ENCODE measurements around the gene KCND3.
"Not testable (repeated sequence)": the region's sequence is repeated elsewhere in the genome, so short reads cannot be mapped to it uniquely, and the experiment has no call there.

The KCND3 gene

DNA sequence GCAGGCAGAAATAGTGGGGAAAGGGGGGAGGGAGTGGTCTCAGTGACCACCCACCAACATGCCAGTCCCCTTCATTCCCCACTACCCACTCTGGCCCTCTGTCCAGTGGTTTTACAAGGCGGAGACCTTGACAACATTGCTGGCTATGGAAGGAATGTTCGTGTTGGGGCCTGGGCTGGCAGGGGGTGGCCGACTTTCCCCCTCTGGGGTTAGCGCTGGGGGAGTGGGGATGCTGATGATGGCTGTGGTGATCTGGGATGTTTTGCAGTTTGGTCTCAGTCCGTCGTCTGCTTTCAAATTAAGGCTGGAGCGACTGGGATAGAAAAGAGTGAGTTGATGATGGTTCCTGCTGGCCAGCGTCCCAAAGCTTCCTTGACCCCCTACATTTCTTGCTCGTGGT lies 213.5 kb downstream of the KCND3 start:
- DNase-seq = no peak

DNA sequence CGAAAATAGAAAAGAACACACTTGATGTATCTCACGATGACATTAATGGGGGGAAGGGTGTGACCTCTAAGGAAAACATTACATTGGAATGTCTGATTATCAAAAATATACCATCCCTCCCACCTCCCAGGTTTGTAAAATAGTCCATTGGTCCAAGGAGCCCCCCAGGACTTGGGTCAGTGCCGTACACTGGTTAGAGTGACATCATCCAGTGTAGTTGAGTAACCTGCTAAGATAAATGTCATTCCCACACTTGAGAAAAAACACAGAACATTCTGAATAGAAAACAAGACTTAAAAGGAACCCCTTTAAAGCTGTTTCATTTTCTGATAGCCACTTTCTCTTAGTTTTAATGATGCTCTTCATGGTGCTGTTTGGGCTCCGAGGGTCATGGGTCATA lies 218.6 kb downstream of the KCND3 start:
- DNase-seq = no peak

DNA sequence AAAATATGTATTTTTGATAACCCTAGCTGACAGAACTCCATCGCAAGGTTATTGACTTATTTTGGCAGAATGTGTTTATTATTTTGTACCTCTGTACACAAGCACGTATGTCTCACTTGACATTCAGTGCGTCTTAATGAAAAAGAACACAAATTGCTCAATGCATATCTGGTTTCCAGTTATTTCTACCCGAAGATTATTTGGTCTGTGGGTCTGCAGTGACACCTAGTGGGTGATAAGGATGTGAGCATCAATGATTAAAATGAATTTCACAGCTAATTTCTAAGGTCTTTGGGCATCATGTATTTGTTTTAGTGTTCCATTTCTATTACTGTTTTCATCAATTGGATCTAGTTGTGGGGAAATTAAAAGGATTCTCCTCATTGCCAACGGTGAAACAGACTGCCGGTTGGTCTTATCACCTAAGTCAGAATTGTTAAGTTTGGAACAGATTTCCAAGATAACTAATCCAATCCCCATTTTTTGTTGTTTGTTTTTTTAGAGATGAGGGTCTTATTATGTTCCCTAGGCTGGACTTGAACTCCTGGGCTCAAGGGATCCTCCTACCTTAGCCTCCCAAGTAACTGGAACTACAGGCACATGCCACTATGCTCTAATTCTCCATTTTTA lies 219.8 kb downstream of the KCND3 start:
- DNase-seq = peak in 2 of 14 donors; percentile 9 to 51

DNA sequence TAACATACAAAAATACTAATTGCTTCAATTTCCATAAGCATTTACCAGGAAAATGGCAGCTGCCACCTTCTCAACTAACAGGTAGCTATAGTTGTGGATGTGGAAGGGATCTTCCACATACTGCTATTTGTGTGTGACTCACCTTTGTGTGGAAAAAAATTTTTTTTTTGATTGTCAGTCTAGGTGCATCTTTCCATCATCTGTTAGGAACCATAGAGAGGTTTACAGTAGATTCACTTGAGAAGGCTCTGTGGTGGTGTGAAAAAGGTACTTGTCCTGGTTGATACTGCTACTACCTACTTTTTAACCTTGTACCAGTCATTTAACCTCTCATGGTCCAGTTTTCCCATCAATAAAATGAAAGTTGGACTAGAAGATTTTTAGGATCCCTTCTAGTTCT lies 220.8 kb downstream of the KCND3 start:
- DNase-seq = no peak

DNA sequence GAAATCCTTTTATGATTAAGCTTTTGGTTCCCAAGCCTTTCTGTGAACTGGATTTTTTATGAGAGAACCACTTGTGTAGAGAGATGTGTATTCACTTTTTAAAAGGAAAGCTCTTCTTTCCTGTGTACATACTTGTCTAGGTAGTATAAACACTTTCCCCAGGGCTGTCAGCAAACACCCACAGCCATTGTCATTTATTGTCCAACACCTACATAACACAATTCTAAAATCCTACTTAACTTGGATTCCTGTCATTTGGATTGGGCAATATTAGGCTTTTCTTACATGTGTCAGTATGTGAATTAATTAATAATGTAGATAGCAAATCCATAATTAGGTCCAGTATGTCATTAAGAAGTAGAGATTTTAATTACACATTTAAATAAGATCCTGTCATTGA lies 221.4 kb downstream of the KCND3 start:
- no peak for DNase-seq

DNA sequence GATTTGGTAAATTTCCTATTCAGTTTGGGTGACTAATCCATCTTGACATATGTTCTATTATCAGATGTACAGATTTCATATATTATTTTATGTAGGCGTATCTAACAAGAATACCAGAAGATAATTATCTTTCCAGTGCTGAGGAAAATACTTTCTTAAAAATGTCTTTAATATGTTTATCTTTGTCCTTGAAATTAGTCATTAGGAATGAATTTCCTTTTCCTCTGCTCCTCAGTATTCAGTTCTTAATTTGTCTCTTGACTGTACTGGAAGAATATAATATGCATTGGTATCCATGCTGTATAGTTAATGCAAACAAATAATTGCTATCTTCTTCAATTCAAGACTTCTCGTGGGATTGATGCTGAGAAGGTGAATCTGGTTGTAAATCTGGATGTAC lies 227.1 kb downstream of the KCND3 start:
- DNase-seq = no peak

DNA sequence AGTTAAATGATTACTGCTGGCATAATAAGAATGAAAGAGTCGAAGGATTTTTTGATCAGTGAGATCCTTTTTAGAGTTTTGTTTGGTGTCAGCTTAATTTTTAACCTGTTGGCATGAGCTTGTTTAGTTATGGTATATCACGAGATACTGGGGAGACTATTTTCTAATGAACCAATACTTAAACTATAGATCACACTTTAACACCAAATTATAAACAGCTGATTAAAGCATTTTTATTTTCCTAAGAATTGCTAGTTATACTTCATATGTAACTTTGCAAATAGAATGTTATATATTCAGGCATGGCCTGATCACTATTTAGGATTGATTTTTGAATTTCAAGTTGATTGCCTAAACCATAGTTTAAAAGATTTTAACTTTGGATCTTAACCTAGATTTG lies 227.8 kb downstream of the KCND3 start:
- no peak for DNase-seq

DNA sequence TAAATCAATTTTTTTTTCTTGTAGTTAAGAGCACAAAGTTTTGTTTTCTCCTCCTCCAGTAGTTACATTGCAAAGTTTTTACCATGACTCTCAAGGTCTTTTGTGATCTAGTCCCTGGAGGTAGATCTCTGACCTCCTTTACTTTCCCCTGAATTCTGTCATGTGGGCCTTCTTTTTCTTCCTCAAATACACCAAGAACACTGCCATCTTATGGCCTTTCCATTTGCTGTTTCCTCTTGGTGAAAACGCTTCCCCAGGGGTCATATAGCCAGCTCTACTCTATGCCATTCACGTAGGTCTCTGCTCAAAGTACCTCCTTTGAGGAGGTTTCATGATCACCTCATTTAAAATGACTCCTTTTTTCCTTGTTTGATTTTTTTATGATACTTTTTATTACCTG lies 231.1 kb downstream of the KCND3 start:
- DNase-seq = no peak

DNA sequence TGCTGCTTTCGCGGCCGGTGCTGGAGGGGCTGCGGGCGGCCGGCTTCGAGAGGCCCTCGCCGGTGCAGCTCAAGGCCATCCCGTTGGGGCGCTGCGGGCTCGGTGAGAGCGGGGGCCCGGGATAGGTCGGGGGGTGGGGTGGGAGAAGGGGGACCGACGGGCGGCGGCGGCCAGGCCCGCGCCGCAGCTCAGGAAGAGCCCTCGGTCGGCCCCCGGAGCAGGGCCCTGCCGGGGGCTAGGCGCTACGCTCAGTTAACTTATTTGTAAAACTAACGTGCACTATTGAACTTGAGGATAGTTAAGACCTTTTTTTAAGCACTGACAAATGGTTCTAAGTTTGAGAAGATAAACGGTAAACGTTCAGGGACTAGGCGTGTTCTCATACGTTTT lies 233.3 kb downstream of the KCND3 start:
- DNase-seq = no peak

DNA sequence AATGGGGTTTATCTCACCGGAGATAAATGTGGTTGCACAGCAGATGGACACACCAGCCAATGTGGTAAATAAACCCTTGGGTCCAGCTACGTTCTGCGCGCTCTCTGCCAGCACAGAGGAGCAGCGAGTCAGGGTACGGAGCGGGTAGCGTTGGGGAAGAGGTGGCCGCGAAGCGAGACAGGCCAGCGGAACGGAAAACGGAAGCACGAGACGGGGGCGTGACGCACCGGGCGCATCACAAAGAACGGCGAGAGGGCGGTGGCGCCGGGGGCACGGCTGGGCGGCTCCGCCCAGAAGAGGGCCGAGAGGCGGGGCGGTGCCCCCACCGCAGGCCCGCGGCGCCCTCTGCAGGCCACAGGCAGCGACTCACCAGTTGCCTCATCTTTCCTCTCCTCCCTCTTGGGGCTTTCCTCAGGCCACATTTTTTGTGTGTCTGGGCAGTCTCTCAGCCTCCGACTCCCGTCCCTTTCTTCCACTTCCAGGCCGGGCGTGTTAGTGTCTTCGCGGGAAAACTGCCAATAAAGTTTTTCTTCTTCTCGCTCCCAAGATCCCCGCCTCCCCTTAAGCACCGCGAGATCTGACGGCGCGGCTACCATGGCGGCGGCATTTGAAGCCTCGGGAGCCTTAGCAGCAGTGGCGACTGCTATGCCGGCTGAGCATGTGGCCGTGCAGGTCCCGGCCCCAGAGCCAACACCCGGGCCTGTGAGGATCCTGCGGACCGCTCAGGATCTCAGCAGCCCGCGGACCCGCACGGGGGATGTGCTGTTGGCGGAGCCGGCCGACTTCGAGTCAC lies 233.9 kb downstream of the KCND3 start, which contains the start of gene DDX20:
TSS of gene DDX20 (plus strand) at position 571 of the 793 bp plus-strand sequence. CDS start at position 595, 24 bp downstream.
- DNase-seq = peak; percentile 64 to 95 (median 86)

DNA sequence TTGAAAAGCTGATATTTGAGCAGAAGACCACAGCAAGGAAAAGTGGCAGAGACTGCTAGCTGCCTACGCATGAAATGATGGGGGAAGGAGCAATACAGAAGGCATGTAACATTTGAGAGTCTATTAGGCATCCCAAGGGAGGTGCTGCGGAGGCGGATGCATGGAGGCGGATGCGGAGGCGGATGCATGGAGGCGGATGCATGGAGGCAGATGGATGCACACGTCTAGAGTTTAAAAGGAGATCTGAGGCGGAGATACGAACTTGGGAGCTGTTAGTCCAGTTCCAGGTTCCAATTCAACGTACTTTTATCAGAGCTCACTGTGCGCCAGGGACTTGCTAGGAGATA lies 234.5 kb downstream of the KCND3 start:
- peak in 2 of 14 donors; percentile 59 to 67 for DNase-seq

DNA sequence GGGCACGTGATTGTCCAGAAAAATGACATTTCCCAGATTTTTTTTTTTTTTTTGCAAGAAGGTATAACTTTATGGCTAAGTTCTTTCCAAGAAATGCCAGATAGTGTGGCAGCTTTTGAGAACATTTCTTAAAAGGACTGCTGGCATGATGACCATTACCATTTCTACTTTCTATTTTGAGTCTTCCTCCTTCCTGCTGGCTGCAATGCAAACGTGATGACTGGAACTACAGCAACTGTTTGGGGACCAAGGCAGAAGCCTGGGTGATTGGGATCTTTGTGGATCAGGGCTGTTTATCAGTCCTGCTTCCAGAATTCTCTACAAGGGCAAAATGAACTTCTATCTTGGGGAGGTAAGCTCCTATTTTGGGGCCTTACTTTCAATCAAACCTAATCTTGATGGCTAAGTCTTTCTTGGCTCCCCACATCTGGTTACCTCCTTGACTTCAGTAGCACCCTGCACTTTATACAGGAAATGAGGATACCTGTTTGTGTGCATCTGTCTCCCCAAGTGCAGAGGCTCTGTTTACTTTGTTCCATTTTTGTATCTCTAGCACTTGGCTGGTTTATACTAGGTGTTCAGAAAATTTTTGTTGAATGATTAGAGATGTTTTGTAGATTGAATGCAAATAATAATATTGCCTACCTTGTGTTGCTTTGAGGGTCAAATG lies 237.4 kb downstream of the KCND3 start:
- no peak for DNase-seq

DNA sequence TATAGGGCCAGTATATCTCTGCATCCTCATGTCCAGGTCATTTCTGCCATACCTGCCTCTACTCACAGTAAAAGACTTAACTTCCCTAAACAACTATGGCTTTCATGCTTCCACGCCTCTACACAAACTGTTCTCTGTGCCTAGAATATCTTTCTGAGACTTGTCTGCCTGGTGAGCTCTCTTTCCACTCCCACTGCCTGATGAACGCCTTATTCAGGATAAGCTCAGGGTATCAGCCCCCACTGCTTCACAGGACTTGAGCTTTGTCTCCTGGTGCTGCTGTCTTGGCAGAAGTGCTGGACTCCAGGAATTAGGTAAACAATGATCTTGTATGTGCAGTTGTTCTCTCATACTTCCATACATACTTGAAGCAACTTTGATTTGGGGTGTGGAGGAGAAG lies 238.6 kb downstream of the KCND3 start:
- no peak for DNase-seq

DNA sequence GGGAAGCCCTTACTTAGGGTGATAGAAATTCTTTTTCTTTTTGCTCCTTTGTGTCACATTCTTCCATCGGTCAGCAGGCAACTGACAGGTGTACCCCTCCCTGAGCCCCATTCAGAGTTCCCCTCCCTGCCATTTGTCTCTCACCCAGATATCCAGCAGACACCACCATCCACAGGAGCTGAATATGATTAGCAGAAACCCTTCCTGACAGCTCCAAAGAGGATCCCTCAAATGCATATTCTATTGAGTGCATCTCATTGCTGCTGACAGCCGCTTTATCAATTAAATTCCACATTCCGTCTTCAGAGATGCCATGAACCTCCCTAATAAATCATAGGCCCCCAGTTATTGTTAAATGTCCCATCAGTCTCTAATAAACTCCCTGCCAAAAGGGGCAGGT lies 239.8 kb downstream of the KCND3 start:
- no peak for DNase-seq

DNA sequence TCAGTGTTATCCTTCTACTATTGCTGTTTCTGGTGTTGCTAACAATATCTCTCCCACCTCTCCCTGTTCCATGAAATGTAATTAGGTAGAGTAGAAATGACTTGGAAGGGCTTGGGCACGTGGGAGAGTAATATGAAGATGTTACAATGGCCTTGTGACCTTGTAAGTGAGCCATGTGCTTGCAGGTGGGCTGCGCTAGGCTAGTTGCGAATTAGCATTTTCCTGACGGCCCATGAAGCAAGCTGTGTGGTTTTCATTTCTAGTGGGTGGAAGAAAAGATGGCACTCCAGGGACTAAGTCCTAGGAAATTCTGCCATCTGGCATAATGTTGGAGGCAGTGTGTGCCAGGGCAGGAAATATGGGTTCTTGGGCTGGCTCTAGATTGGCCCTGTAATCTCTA lies 241.5 kb downstream of the KCND3 start:
- no peak for DNase-seq

DNA sequence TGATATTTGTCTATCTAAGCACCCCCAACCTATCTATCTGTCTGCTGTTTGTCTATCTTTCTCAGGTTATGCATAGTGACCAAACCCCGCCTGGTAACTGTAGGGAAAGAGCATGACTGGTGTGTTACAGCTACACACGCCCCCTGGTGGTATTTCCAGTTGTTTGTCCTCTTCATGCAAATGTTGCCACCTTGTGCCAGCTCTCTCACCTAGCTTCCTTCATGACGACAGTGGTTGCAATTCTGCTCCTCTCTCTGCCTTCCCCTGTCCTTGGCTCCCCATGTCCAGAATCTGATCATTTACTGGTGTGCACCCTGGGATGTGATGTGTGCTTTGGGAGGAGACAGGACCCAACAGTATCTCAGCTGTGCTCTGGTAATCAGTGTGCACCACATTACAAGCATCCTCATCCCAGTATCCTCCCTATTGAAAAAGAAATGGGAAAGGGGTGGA lies 242.2 kb downstream of the KCND3 start:
- DNase-seq = no peak

DNA sequence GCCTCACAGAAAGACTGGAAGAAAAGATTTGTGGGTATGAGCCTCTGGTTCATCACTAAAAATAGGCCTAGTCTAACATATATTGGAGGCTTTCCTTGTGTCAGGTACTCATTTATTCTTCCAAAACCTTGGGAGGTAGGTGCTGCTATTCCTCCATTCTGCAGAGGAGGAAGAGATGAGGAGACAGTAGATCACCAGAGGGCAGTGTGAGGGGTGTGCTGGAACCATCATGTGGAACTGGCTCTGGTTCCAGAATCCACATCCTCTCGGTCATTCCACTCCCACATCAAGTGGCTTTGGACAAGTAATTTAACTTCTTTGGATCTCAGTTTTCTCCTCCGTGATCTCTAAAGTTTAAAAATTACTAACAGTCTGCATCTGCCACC lies 242.9 kb downstream of the KCND3 start:
- no peak for DNase-seq

DNA sequence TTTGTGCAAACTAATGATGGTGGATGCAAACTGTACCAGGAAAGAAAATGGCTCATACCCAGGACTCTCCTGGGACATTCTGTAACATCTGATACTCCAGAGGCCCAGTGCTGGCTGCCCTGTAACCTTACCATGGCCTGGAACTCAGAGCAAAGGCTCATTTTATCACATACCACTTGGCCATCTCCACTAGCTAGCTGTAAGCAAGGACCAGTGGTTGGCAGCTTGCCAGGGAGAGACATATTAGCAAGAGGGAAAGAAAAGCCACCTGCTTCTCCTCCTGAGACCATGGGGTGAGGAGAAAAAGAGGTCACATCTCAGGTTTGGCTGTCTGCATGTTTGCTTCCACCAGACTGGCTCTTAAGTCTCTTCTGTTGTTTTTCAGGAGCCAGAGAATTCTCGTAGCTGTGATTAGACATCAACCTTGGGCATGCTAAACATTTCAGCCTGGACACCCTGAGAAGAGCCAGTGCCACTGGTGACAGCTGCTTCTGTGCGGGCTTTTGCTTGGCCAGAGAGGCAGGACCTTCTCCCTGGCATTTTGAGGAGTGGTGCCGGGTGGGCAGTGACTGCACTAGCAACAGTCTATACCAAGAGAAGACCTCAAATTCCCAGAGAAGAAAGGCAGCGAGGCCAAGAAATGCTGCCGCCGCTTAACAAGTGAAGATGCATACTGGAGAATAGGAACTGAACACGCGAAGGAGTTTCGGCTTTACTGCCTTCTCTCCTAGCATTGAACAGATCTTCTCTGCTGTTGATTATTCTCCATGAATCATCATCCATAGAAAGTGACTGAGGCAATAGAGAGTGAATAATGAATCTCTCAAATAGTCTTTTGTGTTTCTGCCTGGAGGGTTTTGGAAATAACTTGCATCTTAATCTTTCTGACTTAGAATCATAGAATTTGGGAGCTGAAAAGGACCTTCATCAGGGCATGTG lies 243.5 kb downstream of the KCND3 start:
- DNase-seq = peak in 1 of 14 donors; percentile 50

DNA sequence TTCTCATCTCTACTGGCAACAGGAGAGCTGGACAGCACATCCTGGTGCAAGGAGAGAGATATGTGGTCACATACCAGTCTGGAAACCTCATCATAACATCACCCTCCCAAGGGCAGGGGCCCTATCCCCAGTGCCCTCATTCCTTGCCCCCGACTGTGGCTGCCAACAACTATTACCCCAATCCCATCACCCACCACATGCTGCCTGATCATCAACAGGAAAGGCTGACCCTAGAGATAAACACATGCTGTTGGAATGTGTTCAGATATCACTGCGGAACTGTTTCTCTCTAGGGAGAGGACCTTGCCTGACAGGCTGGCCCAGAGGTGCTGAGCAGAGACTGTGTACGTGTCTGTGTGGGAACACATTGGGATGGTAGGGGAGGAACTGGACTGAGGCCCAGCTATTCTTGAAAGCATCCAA lies 245.8 kb downstream of the KCND3 start:
- no peak for DNase-seq

DNA sequence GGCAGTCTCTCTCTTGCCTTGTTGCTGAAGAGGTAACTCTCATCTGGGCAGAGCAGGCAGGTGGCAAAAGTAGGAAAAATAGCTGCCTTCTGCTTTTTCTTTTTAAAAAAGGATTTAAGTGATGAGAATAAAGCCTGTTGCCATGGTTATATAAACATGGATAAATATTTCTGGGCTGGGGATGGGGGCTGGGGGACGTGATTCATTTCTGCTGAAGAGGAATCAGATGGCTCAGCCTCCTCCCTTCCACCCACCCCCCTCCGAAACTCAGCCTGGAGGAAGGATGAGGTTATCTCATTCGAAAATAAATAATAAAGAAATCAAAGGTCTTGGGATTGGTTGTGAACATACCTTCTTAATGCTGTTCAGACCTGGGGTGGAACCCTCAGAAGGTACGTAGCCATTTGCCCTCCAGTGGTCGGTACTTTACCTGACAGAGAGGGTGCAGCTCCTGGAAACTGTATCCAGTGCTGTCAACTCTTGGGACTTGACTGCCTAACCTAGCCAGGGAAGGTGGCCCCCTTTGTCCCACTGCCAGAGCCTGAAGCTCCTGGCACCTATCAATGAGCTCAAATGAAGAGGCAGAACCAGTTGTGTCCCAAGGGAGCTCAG lies 246.4 kb downstream of the KCND3 start:
- DNase-seq = no peak

DNA sequence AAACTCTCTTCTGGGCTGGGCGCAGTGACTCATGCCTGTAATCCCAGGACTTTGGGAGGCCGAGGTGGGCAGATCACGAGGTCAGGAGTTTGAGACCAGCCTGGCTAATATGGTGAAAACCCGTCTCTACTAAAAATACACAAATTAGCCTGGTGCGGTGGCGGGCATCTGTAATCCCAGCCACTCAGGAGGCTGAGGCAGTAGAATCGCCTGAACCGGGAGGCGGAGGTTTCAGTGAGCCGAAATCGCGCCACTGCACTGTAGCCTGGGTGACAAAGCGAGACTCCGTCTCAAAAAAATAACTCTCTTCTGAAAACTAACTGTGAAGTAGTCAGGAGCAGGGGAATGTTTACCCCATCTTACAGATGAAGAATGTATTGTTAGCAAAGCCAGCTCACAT lies 247.2 kb downstream of the KCND3 start:
- DNase-seq = not testable (repeated sequence)
